HL-60/S4 (cell line): ENCODE data around the gene TNNT1.

Experiments
- in situ Hi-C: fragments of 300-500 bp; cut with MboI; formaldehyde crosslinking; loops from 2 replicates; pipeline ENCODE4 v1.14.3; 2022; ENCODE audit warnings: low sequenced_read_pairs

TNNT1 gene

GRCh38 chr19:55091955-55092354, 57.1 kb downstream of the TNNT1 start:
- in situ Hi-C loops, result no loop called here

- in situ Hi-C loops, result no loop called here
These were observed 57.7 kb downstream of the TNNT1 start for GRCh38 chr19:55091126-55091910.

GRCh38 chr19:55090564-55090963, 58.4 kb downstream of the TNNT1 start:
- in situ Hi-C loops, result no loop called here

GRCh38 chr19:55089342-55089944, 59.6 kb downstream of the TNNT1 start:
- in situ Hi-C loops, result no loop called here

- in situ Hi-C loops, result no loop called here
These were observed 60.3 kb downstream of the TNNT1 start for GRCh38 chr19:55088543-55089341.

- in situ Hi-C loops, result no loop called here
These were observed 61.0 kb downstream of the TNNT1 start for GRCh38 chr19:55088021-55088451.

- in situ Hi-C loops, result no loop called here
These were observed 61.5 kb downstream of the TNNT1 start for GRCh38 chr19:55087542-55087901.

- in situ Hi-C loops, result no loop called here
These were observed 62.1 kb downstream of the TNNT1 start for GRCh38 chr19:55086730-55087541.

GRCh38 chr19:55085923-55086715, 62.9 kb downstream of the TNNT1 start:
- in situ Hi-C loops, result no loop called here

GRCh38 chr19:55084416-55084815, 64.6 kb downstream of the TNNT1 start:
- in situ Hi-C loops, result no loop called here

- in situ Hi-C loops, result no loop called here
These were observed 65.8 kb downstream of the TNNT1 start for GRCh38 chr19:55083004-55083850.
